Right atrium auricular region (tissue), 2 donors: Measurements from ENCODE around the gene CLEC12A. TPM values are rescaled to one million over a fixed set of nuclear protein-coding genes. Genes with fewer than 3 reads are reported as not detected.
"Not testable (repeated sequence)": the region's sequence is repeated elsewhere in the genome, so short reads cannot be mapped to it uniquely, and the experiment has no call there.

ENCODE experiments used
- DNase-seq: peaks from one replicate; pipeline ENCODE4 v3.0.0-alpha.2; 2019; ENCODE audit warnings: low spot score
- H3K27ac ChIP-seq, 2 donors: fragments of 200-600 bp; sonication (generic); 1 replicate in 1 of 2; 2 replicates in 1 of 2; pipeline ENCODE4 v1.5.1; 2016 to 2019
- H3K27me3 ChIP-seq, 2 donors: fragments of 200-600 bp; sonication (generic); one replicate each; pipeline versions ENCODE4 v1.5.1 to v1.6.0; 2017 to 2019
- H3K36me3 ChIP-seq: fragments of 200-600 bp; sonication (generic); one replicate; pipeline ENCODE4 v1.5.1; 2016
- H3K4me1 ChIP-seq, 2 donors: fragments of 200-600 bp; sonication (generic); one replicate each; pipeline versions ENCODE4 v1.5.1 to v1.6.0; 2017 to 2019
- H3K4me3 ChIP-seq, 2 donors: fragments of 200-600 bp; sonication (generic); 1 replicate in 1 of 2; 2 replicates in 1 of 2; pipeline ENCODE4 v1.5.1; 2017 to 2019; ENCODE audit warnings: mild to moderate bottlenecking in 1 of 2, moderate library complexity in 1 of 2
- H3K9me3 ChIP-seq, 2 donors: fragments of 200-600 bp; sonication (generic); one replicate each; pipeline ENCODE4 v1.5.1; 2019
- total RNA-seq, 2 donors: library from RNA; depleted of rRNA; stranded (reverse); fragments of >200 nt; gene quantifications; one replicate each; pipeline ENCODE4 v1.1.0, GENCODE V29; 2016
- TF ChIP-seq, protein P1 (sequence below), 2 donors: fragments of 200-600 bp; sonication (generic); IDR thresholded peaks; one replicate each; pipeline ENCODE4 v1.5.1; 2019; ENCODE audit warnings: antibody characterized with exemption in 2 of 2

CLEC12A gene
- total RNA-seq, 2 donors from 2014 or later, result 0.47 to 1.3 TPM

DNA sequence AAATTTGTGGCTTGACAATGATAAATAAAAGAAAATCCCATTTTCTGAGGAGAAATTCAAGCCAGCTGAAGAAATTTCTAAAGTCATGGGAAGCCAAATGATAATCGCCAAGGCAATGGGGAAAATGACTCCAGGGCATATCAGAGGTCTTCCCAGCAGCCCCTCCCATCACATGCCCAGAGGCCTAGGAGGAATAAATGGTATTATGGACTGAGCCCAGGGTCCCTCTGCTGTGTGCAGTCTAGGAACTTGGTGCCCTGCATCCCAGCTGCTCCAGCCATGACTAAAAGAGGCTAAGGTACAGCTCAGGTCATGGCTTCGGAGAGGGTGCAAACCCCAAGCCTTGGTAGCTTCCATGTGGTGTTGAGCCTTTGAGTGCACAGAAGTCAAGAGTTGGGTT is 4.4 kb downstream of the CLEC12A start:
- Histone ChIP-seq H3K27ac (no peak overlapping the region), H3K9me3 (no peaks in the 10 kb centered on the region), H3K4me3 (no peak overlapping the region), H3K36me3 (no peaks in the 10 kb centered on the region), H3K4me1 (no peaks in the 10 kb centered on the region), H3K27me3 (no peaks in the 10 kb centered on the region)
- TF ChIP-seq, protein P1, sequence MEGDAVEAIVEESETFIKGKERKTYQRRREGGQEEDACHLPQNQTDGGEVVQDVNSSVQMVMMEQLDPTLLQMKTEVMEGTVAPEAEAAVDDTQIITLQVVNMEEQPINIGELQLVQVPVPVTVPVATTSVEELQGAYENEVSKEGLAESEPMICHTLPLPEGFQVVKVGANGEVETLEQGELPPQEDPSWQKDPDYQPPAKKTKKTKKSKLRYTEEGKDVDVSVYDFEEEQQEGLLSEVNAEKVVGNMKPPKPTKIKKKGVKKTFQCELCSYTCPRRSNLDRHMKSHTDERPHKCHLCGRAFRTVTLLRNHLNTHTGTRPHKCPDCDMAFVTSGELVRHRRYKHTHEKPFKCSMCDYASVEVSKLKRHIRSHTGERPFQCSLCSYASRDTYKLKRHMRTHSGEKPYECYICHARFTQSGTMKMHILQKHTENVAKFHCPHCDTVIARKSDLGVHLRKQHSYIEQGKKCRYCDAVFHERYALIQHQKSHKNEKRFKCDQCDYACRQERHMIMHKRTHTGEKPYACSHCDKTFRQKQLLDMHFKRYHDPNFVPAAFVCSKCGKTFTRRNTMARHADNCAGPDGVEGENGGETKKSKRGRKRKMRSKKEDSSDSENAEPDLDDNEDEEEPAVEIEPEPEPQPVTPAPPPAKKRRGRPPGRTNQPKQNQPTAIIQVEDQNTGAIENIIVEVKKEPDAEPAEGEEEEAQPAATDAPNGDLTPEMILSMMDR (IDR thresholded peaks at IDR 0.05), result no peak
- DNase-seq, result no peak

DNA sequence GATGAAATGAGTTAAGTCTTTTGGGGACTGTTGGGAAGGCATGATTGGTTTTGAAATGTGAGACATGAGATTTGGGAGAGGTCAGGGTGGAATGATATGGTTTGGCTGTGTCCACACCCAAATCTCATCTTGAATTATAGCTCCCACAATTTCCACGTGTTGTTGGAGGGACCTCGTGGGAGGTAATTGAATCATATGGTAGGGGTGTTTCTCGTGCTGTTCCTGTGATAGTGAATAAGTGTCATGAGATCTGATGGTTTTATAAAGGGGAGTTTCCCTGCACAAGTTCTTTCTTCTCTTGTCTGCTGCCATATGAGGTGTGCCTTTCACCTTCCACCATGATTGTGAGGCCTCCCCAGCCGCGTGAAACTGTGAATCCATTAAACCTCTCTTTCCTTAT is 5.4 kb downstream of the CLEC12A start:
- H3K27ac ChIP-seq, DNase-seq, H3K9me3 ChIP-seq, H3K4me1 ChIP-seq, H3K4me3 ChIP-seq, H3K36me3 ChIP-seq, H3K27me3 ChIP-seq: not testable (repeated sequence)

DNA sequence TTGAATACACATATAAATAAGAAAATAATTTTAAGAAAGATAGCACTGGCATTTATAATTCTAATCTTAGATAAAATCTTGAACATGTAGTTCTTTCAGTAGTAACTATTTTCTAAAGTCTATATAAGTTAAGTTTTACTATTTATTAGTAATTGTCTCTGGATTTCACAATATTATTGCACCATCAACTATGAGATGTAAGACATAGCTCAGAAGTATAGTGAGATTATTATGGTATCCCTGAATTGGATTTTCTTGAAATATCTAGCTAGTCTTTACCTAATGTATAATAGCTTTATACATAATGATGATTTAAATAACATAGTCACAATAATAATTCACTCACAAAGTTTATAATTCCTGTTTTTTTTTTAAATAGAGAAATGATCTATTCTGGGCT is 6.7 kb downstream of the CLEC12A start:
- Histone ChIP-seq H3K4me1 (no peaks in the 10 kb centered on the region), H3K4me3 (no peak overlapping the region), H3K9me3 (no peaks in the 10 kb centered on the region), H3K27ac (no peak overlapping the region), H3K36me3 (no peaks in the 10 kb centered on the region), H3K27me3 (no peaks in the 10 kb centered on the region)
- TF ChIP-seq, protein P1 (IDR thresholded peaks at IDR 0.05), result no peak
- DNase-seq, result no peak

DNA sequence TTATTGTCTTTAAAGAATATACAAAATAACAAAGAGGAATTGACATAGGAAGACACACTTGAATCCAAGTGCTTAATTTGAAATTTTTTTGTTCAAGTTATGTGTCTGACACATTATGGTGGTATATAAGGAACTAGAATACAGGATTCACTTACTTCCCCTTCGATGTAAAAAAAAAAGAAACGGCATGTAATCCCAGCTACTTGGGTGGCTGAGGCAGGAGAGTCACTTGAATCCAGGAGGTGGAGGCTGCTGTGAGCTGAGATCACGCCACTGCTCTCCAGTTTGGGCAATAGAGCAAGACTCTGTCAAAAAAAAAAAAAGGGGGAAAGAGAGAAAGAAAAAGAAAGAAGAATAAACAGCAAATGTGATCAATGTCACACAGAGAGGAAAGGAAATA is 8.9 kb downstream of the CLEC12A start:
- H3K36me3 ChIP-seq, result no peaks in the 10 kb centered on the region
- DNase-seq, result no peak
- no peaks in the 10 kb centered on the region for H3K4me1 ChIP-seq
- no peak overlapping the region for H3K27ac ChIP-seq
- TF ChIP-seq, protein P1 (IDR thresholded peaks at IDR 0.05), result no peak
- no peaks in the 10 kb centered on the region for H3K9me3 ChIP-seq
- no peak overlapping the region for H3K4me3 ChIP-seq
- H3K27me3 ChIP-seq, result no peaks in the 10 kb centered on the region

DNA sequence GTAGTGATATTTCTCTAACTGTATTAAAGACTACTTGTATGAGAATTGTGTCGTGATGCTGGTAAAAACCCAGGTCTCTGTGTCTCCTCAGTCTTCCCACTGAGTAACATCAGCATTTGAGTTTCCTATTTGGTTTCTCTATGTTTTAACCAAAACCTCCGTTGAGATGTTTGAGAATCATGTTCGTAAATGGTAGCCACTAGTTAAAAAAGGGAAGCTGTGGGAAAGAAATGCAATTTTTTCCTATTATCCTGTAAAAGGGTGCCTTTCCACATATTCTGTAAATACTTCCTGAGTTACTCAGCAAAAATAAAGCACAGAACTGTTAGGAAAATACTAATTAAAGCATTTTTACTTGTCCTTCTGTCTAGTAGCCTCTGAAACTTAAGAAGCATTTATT is 20.7 kb downstream of the CLEC12A start:
- Histone ChIP-seq H3K4me3 (no peak overlapping the region), H3K36me3 (no peaks in the 10 kb centered on the region), H3K27ac (no peak overlapping the region), H3K9me3 (no peaks in the 10 kb centered on the region), H3K27me3 (no peaks in the 10 kb centered on the region), H3K4me1 (no peaks in the 10 kb centered on the region)
- TF ChIP-seq, protein P1 (IDR thresholded peaks at IDR 0.05), result no peak
- DNase-seq, result no peak

DNA sequence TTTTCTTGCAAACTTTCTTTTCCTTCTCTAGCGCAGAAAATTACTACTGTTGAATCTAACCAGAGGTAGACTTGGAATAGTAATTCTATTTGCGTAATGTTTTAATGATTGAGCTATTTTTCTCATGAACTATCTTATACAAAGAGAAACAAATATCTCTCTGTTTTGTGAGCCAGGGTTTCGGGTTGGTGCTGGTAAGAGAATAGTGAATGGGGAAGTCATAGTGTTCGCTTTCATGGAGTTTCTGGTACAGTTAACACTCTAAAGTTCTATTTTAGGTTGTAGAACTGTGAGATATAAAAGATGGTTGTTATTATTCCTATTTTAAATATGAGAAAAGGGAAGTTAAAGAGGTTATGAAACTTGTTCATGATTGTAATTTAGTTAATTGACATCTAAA is 21.1 kb downstream of the CLEC12A start:
- H3K36me3 ChIP-seq, result no peaks in the 10 kb centered on the region
- H3K4me3 ChIP-seq, result no peak overlapping the region
- no peaks in the 10 kb centered on the region for H3K9me3 ChIP-seq
- H3K27me3 ChIP-seq, result no peaks in the 10 kb centered on the region
- TF ChIP-seq, protein P1 (IDR thresholded peaks at IDR 0.05), result no peak
- H3K4me1 ChIP-seq, result no peaks in the 10 kb centered on the region
- no peak for DNase-seq
- no peak overlapping the region for H3K27ac ChIP-seq
